GM12801 (cell line): ENCODE results near the gene BMERB1.

Source experiments
- CTCF ChIP-seq: IDR thresholded peaks from one replicate; pipeline ENCODE4 v1.5.1; 2011; ENCODE audit warnings: control low read depth; ENCODE audit not compliant: insufficient read length; ENCODE audit errors: extremely low read depth

Gene BMERB1

GRCh38 chr16:15608398-15609285, 174.3 kb downstream of the BMERB1 start:
- no peak for TF ChIP-seq CTCF

GRCh38 chr16:15609286-15609649, 174.9 kb downstream of the BMERB1 start:
- TF ChIP-seq CTCF = no peak

GRCh38 chr16:15610369-15610871, 176.0 kb downstream of the BMERB1 start:
- no peak for TF ChIP-seq CTCF

GRCh38 chr16:15611610-15612009, 177.2 kb downstream of the BMERB1 start:
- no peak for TF ChIP-seq CTCF

GRCh38 chr16:15613676-15614075, 179.3 kb downstream of the BMERB1 start:
- no peak for TF ChIP-seq CTCF

GRCh38 chr16:15616012-15616411, 181.6 kb downstream of the BMERB1 start:
- TF ChIP-seq CTCF = no peak

GRCh38 chr16:15616475-15617165, 182.2 kb downstream of the BMERB1 start:
- no peak for TF ChIP-seq CTCF
